Fibroblast of pulmonary artery (primary cell): ENCODE data around the gene FOXP4.

Source experiments
- DNase-seq: peaks from one replicate; pipeline ENCODE4 v3.0.0-alpha.2; 2010; ENCODE audit warnings: low read depth
- H3K4me3 ChIP-seq: replicated peaks from 2 replicates; pipeline ENCODE4 v1.5.1; 2011; ENCODE audit warnings: low read depth, mild to moderate bottlenecking, control low read depth, low read length, moderate library complexity
- CTCF ChIP-seq: IDR thresholded peaks from 2 replicates; pipeline ENCODE4 v1.5.1; 2011; ENCODE audit warnings: mild to moderate bottlenecking, control low read depth, low read length, inconsistent platforms; ENCODE audit errors: missing control alignments

FOXP4 gene

GRCh38 chr6:41602864-41603608 lies 56.9 kb downstream of the FOXP4 start:
- TF ChIP-seq CTCF, result peak; percentile 90

GRCh38 chr6:41604006-41604405 lies 57.8 kb downstream of the FOXP4 start:
- DNase-seq, result no peak
- no peak overlapping the region for H3K4me3 ChIP-seq
- TF ChIP-seq CTCF, result no peak

More at GRCh38 chr6:41602864-41603608, 56.9 kb downstream of the FOXP4 start:
- peak; percentile 90 for DNase-seq
- H3K4me3 ChIP-seq, result no peak overlapping the region

GRCh38 chr6:41605649-41606048 lies 59.5 kb downstream of the FOXP4 start:
- DNase-seq, result no peak
- no peak overlapping the region for H3K4me3 ChIP-seq
- no peak for TF ChIP-seq CTCF

GRCh38 chr6:41607036-41607435 lies 60.9 kb downstream of the FOXP4 start:
- DNase-seq, result no peak
- no peak for TF ChIP-seq CTCF
- no peak overlapping the region for H3K4me3 ChIP-seq

- H3K4me3 ChIP-seq, result no peak overlapping the region
- no peak for TF ChIP-seq CTCF
- no peak for DNase-seq
These were observed 61.6 kb downstream of the FOXP4 start for GRCh38 chr6:41607736-41608135.

- H3K4me3 ChIP-seq, result no peak overlapping the region
- no peak for TF ChIP-seq CTCF
- DNase-seq, result no peak
These were observed 62.4 kb downstream of the FOXP4 start for GRCh38 chr6:41608443-41609151.
